NCI-H345 treated with DMSO at 0.1 percent for 48 hours (cell line): ENCODE measurements around the gene HHIPL1.

ENCODE experiments used
- DNase-seq: peaks from one replicate; lab custom pipeline; 2025; ENCODE audit not compliant: unreplicated experiment; lab: John Stamatoyannopoulos, UW

Gene HHIPL1

DNA sequence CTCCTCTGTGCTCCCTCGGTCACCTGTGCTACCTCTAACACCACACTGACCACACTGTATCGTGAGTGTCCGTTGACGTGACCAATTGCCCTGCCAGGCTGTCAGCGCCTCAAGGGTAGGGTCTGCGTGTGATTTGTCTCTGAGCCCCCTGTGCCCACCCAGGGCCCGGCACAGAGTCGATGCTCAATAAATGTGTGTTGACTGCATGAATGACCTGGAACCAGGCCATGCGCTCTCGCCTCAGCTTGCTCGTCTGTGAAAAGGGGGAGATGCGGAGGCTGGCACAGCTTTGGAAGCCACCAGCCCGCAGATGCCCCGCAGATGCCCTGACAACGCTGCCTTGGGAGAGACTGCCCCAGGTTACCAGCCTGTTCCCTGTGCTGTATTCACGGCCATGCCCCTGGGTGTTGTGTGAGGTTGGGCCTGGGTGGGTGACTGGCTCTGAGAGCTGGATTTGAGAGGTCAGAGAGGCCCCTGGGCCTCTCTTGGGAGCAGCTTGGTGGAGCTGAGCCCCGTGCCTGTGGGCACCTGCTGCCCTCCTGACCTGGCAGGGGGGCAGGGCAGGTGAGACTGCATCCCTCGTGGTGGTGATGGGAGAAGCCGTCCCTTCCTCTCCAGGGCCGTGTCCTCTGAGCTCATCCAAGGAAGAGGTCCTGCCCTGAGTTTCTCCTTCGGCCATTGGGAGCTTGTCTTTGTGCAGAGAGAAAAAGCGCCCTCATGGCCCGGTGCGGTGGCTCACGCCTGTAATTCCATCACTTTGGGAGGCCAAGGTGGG, 82.4 kb downstream of the HHIPL1 start:
- DNase-seq, result no peak

DNA sequence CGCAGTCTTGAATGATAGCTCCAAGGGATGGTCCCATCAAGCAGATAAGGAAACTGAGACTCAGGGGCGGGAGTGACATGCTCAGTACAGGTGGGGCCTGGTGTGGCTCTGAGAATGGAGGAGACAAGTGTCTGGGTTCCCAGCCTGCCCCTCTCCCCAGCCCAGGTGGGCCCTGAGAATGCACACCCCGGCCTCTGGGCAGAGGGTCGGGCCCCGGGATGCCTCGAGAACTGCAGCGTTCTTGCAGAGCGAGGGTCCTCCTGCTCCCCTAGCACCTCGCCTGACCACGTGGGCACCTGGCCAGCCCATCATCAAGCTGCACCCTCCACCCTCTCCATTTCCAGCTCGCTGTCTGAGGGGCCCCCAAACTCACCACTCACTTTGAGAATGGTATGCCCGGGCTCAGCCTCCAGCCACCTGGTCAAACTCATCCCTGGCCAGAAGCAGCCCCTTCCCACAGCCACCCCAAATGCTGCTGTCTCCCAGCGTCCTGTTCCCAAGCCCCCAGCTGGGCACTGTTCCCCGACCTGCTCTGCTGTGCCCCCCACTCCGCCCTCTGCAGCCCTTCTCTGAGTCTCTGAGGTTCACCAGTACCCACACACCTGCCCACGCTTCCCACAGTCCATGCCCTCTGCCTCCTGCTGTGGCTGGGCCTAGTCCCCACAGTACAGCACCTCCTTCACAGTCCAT, 83.4 kb downstream of the HHIPL1 start:
- DNase-seq, result no peak

DNA sequence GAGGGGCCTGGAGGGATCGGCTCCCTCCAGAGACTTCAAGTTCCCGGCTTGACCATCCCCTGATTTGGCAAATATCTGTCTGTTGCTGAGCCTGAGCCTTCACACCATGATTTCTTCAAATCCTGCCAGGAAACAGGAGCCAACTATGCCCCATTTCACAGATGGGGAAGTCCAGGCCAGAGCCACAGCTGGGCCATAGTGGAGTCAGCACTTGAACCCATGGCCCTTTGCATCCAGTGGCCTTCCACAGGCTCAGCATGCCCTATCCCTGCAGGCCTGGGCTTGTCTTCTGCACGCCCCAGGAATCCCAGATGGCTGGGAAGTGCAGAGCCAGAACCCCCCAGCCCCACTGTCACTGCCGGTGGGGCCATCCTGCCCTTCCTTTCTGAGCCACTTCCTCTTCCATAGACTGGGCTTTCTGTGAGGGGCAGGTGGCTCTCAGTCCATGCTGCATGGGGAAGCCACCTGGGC, 84.1 kb downstream of the HHIPL1 start:
- no peak for DNase-seq
